GM12878 (cell line): Measurements from ENCODE around the gene NUB1. TPM values are rescaled to one million over a fixed set of nuclear protein-coding genes. Genes with fewer than 3 reads are reported as not detected.

Source experiments
- ATAC-seq: fragments of 200-7000 bp; cut with Tn5 transposase; 3 replicates; pipeline ENCODE4 v1.9.1; 2020; ENCODE audit warnings: mild to moderate bottlenecking, moderate library complexity
- BruUV-seq: library from RNA; stranded (reverse); fragments of 400-500 nt; replicated peaks from 2 replicates; lab custom pipeline; 2021; lab: Mats Ljungman, UMichigan
- CTCF ChIA-PET: fragments of 300-600 bp; sonication (Branson Sonifier 250); formaldehyde crosslinking; extraction: SDS; loops from one replicate; lab custom pipeline; 2021; ENCODE audit warnings: inconsistent platforms; lab: Yijun Ruan, JAX
- POLR2A ChIA-PET: fragments of 350-600 bp; formaldehyde crosslinking; extraction: SDS; loops from one replicate; lab custom pipeline; 2021; ENCODE audit warnings: inconsistent platforms; lab: Charles Lee
- RAD21 ChIA-PET: fragments of 300-600 bp; sonication (Branson Sonifier 250); formaldehyde crosslinking; loops from one replicate; lab custom pipeline; 2023; ENCODE audit warnings: antibody characterized with exemption; ENCODE audit not compliant: unreplicated experiment; lab: Charles Lee
- SMC1A ChIA-PET: fragments of 300-600 bp; sonication (Branson Sonifier 250); formaldehyde crosslinking; loops from one replicate; lab custom pipeline; 2023; ENCODE audit not compliant: unreplicated experiment, uncharacterized antibody; lab: Charles Lee
- DNase-seq: peaks from one replicate; pipeline ENCODE4 v3.0.0-alpha.2; 2011; ENCODE audit warnings: low read depth, low spot score
- FAIRE-seq: peaks from 3 replicates; lab custom pipeline; 2011; peaks lifted over from hg19 to GRCh38; lab: Jason Lieb, UNC
- H2AFZ ChIP-seq: 2 replicates; pipeline ENCODE4 v1.6.0; 2011; ENCODE audit warnings: low read depth, low read length, control low read depth; ENCODE audit not compliant: control insufficient read depth
- H3K27ac ChIP-seq: 2 replicates; pipeline ENCODE4 v1.5.1; 2011; ENCODE audit warnings: control low read depth; ENCODE audit not compliant: control insufficient read depth, insufficient read depth
- H3K27me3 ChIP-seq, 2 experiments: replicated peaks in 1 of 2; 2 replicates each; pipeline versions ENCODE4 v1.6.0 to v1.6.1; 2011; ENCODE audit warnings: low read length in 1 of 2; ENCODE audit not compliant: control insufficient read depth in 2 of 2, insufficient read depth in 2 of 2
- H3K36me3 ChIP-seq, 2 experiments: 2 replicates each; pipeline ENCODE4 v1.5.1; 2011; ENCODE audit warnings: low read length in 1 of 2; ENCODE audit not compliant: control insufficient read depth in 2 of 2, insufficient read depth in 2 of 2
- H3K4me1 ChIP-seq: 2 replicates; pipeline ENCODE4 v1.6.1; 2011; ENCODE audit warnings: mild to moderate bottlenecking, low read length, moderate library complexity, mixed read lengths; ENCODE audit not compliant: control insufficient read depth, insufficient read depth
- H3K4me2 ChIP-seq: 2 replicates; pipeline ENCODE4 v1.6.0; 2011; ENCODE audit warnings: control low read depth; ENCODE audit not compliant: control insufficient read depth, insufficient read depth
- H3K4me3 ChIP-seq: fragments of 200-600 bp; sonication (generic); 2 replicates; pipeline ENCODE4 v1.5.1; 2016
- H3K79me2 ChIP-seq: 2 replicates; pipeline ENCODE4 v1.6.0; 2011; ENCODE audit warnings: low read length; ENCODE audit not compliant: control insufficient read depth, insufficient read depth
- H3K9ac ChIP-seq: 2 replicates; pipeline ENCODE4 v1.8.0; 2011; ENCODE audit warnings: low read length, control low read depth, mixed read lengths; ENCODE audit not compliant: control insufficient read depth, insufficient read depth
- H3K9me3 ChIP-seq: replicated peaks from 3 replicates; pipeline ENCODE4 v1.5.1; 2011; ENCODE audit warnings: mild to moderate bottlenecking, low read length; ENCODE audit not compliant: control insufficient read depth, insufficient read depth
- H4K20me1 ChIP-seq: 2 replicates; pipeline ENCODE4 v1.6.0; 2011; ENCODE audit not compliant: control insufficient read depth, insufficient read depth
- CHD1 ChIP-seq: IDR thresholded peaks from 2 replicates; pipeline ENCODE4 v1.6.1; 2012; ENCODE audit warnings: low read depth, low read length, improper control_type of control experiment
- ELK1 ChIP-seq: IDR thresholded peaks from 2 replicates; pipeline ENCODE4 v1.6.1; 2012; ENCODE audit warnings: low read depth, low read length, improper control_type of control experiment
- KLF5 ChIP-seq: fragments of 450-650 bp; IDR thresholded peaks from 2 replicates; pipeline ENCODE4 v1.6.1; 2014; ENCODE audit warnings: mild to moderate bottlenecking; ENCODE audit not compliant: partially characterized antibody
- MEF2A ChIP-seq: IDR thresholded peaks from 2 replicates; pipeline ENCODE4 v1.6.1; 2011; ENCODE audit warnings: low read depth, mild to moderate bottlenecking, low read length, moderate library complexity; ENCODE audit not compliant: insufficient read depth
- MYB ChIP-seq: fragments of 150-350 bp; IDR thresholded peaks from 2 replicates; pipeline ENCODE4 v1.6.1; 2014; ENCODE audit warnings: mild to moderate bottlenecking, low read depth, low read length, borderline replicate concordance
- NR2C2 ChIP-seq: IDR thresholded peaks from 2 replicates; pipeline ENCODE4 v1.6.1; 2011; ENCODE audit warnings: borderline replicate concordance, low read depth; ENCODE audit not compliant: control insufficient read depth, insufficient read length
- RAD51 ChIP-seq: fragments of 450-650 bp; IDR thresholded peaks from 2 replicates; pipeline ENCODE4 v1.6.1; 2016; ENCODE audit warnings: moderate library complexity, mild to moderate bottlenecking, inconsistent platforms
- SMC3 ChIP-seq: IDR thresholded peaks from 2 replicates; pipeline ENCODE4 v1.6.1; 2011; ENCODE audit warnings: low read length, improper control_type of control experiment, borderline replicate concordance
- USF2 ChIP-seq: IDR thresholded peaks from 2 replicates; pipeline ENCODE4 v1.6.1; 2011; ENCODE audit warnings: low read depth, low read length, improper control_type of control experiment, borderline replicate concordance
- YY1 ChIP-seq: IDR thresholded peaks from 2 replicates; pipeline ENCODE4 v1.6.1; 2011; ENCODE audit warnings: low read depth, mild to moderate bottlenecking, low read length
- ZNF384 ChIP-seq: IDR thresholded peaks from 2 replicates; pipeline ENCODE4 v1.6.1; 2012; ENCODE audit warnings: low read depth, mild to moderate bottlenecking, low read length, improper control_type of control experiment, borderline replicate concordance
- ZNF592 ChIP-seq: fragments of 450-650 bp; IDR thresholded peaks from 2 replicates; pipeline ENCODE4 v1.6.1; 2017; ENCODE audit warnings: mild to moderate bottlenecking, moderate library complexity
- WGBS: methylation state at CpG from one replicate; pipeline ENCODE4 v1.1.6; 2016; ENCODE audit warnings: low lambda C conversion rate; ENCODE audit not compliant: insufficient replicate concordance, insufficient coverage; ENCODE audit errors: missing lambda C conversion rate; 5-methylcytosine and 5-hydroxymethylcytosine counted together
- in situ Hi-C: fragments of 300-500 bp; cut with MboI; formaldehyde crosslinking; loops from 9 replicates; pipeline ENCODE4 v1.14.3; 2018; ENCODE audit warnings: mixed read lengths
- intact Hi-C: fragments of 100-400 bp; cut with micrococcal nuclease; formaldehyde crosslinking; loops from one replicate; pipeline ENCODE4 v1.14.2; 2022; ENCODE audit not compliant: unreplicated experiment
- polyA plus RNA-seq, 11 experiments: library from polyadenylated mRNA; depleted of rRNA in 4 of 11; unstranded in 6 of 11; stranded (reverse) in 5 of 11; fragments of >200 nt; fragmentation: Nextera tagmentation in 4 of 11; fragmentation: Illumina TruSeq in 1 of 11; extraction: Ambion mirVana in 4 of 11; extraction: Trizol in 1 of 11; gene quantifications; 1 replicate in 1 of 11; 2 replicates in 10 of 11; pipeline versions ENCODE4 v1.2.1 to v1.2.3, GENCODE V29; 2011 to 2016; ENCODE audit warnings: inconsistent platforms in 2 of 11, missing spikeins in 2 of 11, low read depth in 1 of 11
- total RNA-seq, 4 experiments: library from RNA; depleted of rRNA in 3 of 4; stranded (reverse); fragments of >200 nt in 3 of 4; fragmentation: Illumina TruSeq in 1 of 4; extraction: Trizol in 1 of 4; gene quantifications; 2 replicates each; pipeline versions ENCODE4 v1.2.1 to v1.2.3, GENCODE V29; 2013 to 2021
- TF ChIP-seq, protein P1 (sequence below): IDR thresholded peaks from 2 replicates; pipeline ENCODE4 v1.6.1; 2012; ENCODE audit warnings: low read depth, low read length, improper control_type of control experiment

NUB1 gene
- total and polyA plus RNA-seq, 10 of the 15 experiments (the other 5 are each of a cell fraction or from before 2014, with no cell fraction given): 24.1 to 102 (median 49.0) TPM

GRCh38 chr7:151402029-151402835 lies 60.6 kb downstream of the NUB1 start:
- 73% methylated on average over 16 of the region's 16 CpGs for WGBS
- intact Hi-C loops: no loop called here
- no peak for TF ChIP-seq SMC3
- TF ChIP-seq CHD1: no peak
- TF ChIP-seq RAD51: no peak
- TF ChIP-seq MYB: no peak
- no peak for TF ChIP-seq MEF2A
- TF ChIP-seq USF2: no peak
- no peak for TF ChIP-seq ELK1
- TF ChIP-seq YY1: no peak
- no peak for TF ChIP-seq ZNF384
- no peak for TF ChIP-seq KLF5
- no peak for TF ChIP-seq NR2C2
- no peak for TF ChIP-seq ZNF592
- TF ChIP-seq, protein P1, sequence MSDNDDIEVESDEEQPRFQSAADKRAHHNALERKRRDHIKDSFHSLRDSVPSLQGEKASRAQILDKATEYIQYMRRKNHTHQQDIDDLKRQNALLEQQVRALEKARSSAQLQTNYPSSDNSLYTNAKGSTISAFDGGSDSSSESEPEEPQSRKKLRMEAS: no peak

More at GRCh38 chr7:151402029-151402835, 60.6 kb downstream of the NUB1 start:
- ChIA-PET CTCF (no interaction called here), SMC1A (no interaction called here), RAD21 (no interaction called here), POLR2A (no interaction called here)
- Histone ChIP-seq H3K79me2 (no peaks in the 10 kb centered on the region), H3K36me3 (no peaks in the 10 kb centered on the region), H3K4me2 (no peak overlapping the region), H3K9ac (no peak overlapping the region), H3K27ac (no peak overlapping the region), H2AFZ (no peak overlapping the region), H4K20me1 (no peaks in the 10 kb centered on the region), H3K4me1 (peaks cover 13% of the 10 kb centered on the region), H3K4me3 (no peak overlapping the region), H3K9me3 (no peaks in the 10 kb centered on the region; the same call in 2 of the 3 replicates), H3K27me3 (no peaks in the 10 kb centered on the region)
- in situ Hi-C loops: no loop called here
- DNase-seq: no peak
- no TSS peak for BruUV-seq
- no peak for FAIRE-seq
- ATAC-seq: no peak
